H1 (cell line): Measurements from ENCODE around the gene NMD3. TPM values are rescaled to one million over a fixed set of nuclear protein-coding genes. Genes with fewer than 3 reads are reported as not detected.
"Not testable (repeated sequence)": the region's sequence is repeated elsewhere in the genome, so short reads cannot be mapped to it uniquely, and the experiment has no call there.

Experiments used
- CTCF ChIA-PET: fragments of 300-600 bp; sonication (Branson Sonifier 250); formaldehyde crosslinking; loops from one replicate; lab custom pipeline; 2021; ENCODE audit not compliant: partially characterized antibody; lab: Charles Lee
- POLR2A ChIA-PET: fragments of 300-600 bp; sonication (Branson Sonifier 250); formaldehyde crosslinking; loops from one replicate; lab custom pipeline; 2021; ENCODE audit warnings: inconsistent platforms; ENCODE audit not compliant: partially characterized antibody; lab: Charles Lee
- DNase-seq, 2 experiments: peaks; one replicate each; pipeline versions ENCODE4 v3.0.0 to v3.0.0-alpha.2; 2010 to 2022; ENCODE audit warnings: low spot score in 2 of 2, low read depth in 1 of 2, mixed read lengths in 1 of 2
- FAIRE-seq: peaks from 2 replicates; lab custom pipeline; 2011; peaks lifted over from hg19 to GRCh38; lab: Jason Lieb, UNC
- H2AFZ ChIP-seq: 2 replicates; pipeline ENCODE4 v1.8.1; 2012; ENCODE audit warnings: low read length, inconsistent platforms
- H2AK5ac ChIP-seq: 2 replicates; pipeline ENCODE4 v1.6.1; 2013; ENCODE audit warnings: low read depth, low read length
- H2BK120ac ChIP-seq: replicated peaks from 2 replicates; pipeline ENCODE3; 2013; ENCODE audit warnings: low read depth, low read length, inconsistent platforms
- H2BK12ac ChIP-seq: 2 replicates; pipeline ENCODE4 v1.6.1; 2013; ENCODE audit warnings: low read depth, low read length
- H2BK15ac ChIP-seq: 2 replicates; pipeline ENCODE4 v1.6.1; 2013; ENCODE audit warnings: low read length
- H2BK20ac ChIP-seq: 2 replicates; pipeline ENCODE4 v1.6.1; 2013; ENCODE audit warnings: low read length
- H2BK5ac ChIP-seq: 2 replicates; pipeline ENCODE4 v1.6.1; 2013; ENCODE audit warnings: low read depth, low read length
- H3K14ac ChIP-seq: 2 replicates; pipeline ENCODE4 v1.6.1; 2013; ENCODE audit warnings: inconsistent platforms; ENCODE audit not compliant: insufficient read length
- H3K18ac ChIP-seq: 2 replicates; pipeline ENCODE4 v1.6.1; 2013; ENCODE audit warnings: low read length; ENCODE audit errors: extremely low read depth
- H3K23ac ChIP-seq: 2 replicates; pipeline ENCODE4 v1.6.1; 2013; ENCODE audit warnings: inconsistent platforms; ENCODE audit not compliant: insufficient read length
- H3K23me2 ChIP-seq: 2 replicates; pipeline ENCODE4 v1.6.1; 2013; ENCODE audit warnings: low read depth, low read length
- H3K27ac ChIP-seq: 2 replicates; pipeline ENCODE4 v1.6.1; 2011; ENCODE audit warnings: low read depth, low read length, inconsistent platforms
- H3K27me3 ChIP-seq, 4 experiments: replicated peaks in 1 of 4; 1 replicate in 1 of 4; 2 replicates in 3 of 4; pipeline versions ENCODE4 v1.6.1 to v1.8.1; 2011 to 2013; ENCODE audit warnings: low read length in 3 of 4, mild to moderate bottlenecking in 3 of 4, inconsistent platforms in 2 of 4, mixed read lengths in 2 of 4, moderate library complexity in 1 of 4; ENCODE audit not compliant: control insufficient read depth in 3 of 4, insufficient read depth in 3 of 4; ENCODE audit errors: extremely low read depth in 1 of 4
- H3K36me3 ChIP-seq, 4 experiments: 2 replicates each; pipeline versions ENCODE4 v1.6.1 to v1.8.1; 2011 to 2013; ENCODE audit warnings: mild to moderate bottlenecking in 4 of 4, low read length in 3 of 4, moderate library complexity in 2 of 4, control low read depth in 1 of 4, inconsistent platforms in 1 of 4; ENCODE audit not compliant: insufficient read depth in 4 of 4, control insufficient read depth in 2 of 4
- H3K4ac ChIP-seq: replicated peaks from 2 replicates; pipeline ENCODE3; 2013; ENCODE audit warnings: low read length, low read depth, mixed read lengths, inconsistent platforms; ENCODE audit not compliant: insufficient read length
- H3K4me1 ChIP-seq, 4 experiments: replicated peaks in 1 of 4; 1 replicate in 1 of 4; 2 replicates in 3 of 4; pipeline versions ENCODE4 v1.6.1 to v1.8.1; 2011 to 2013; ENCODE audit warnings: low read length in 3 of 4, inconsistent platforms in 2 of 4, mixed read lengths in 1 of 4; ENCODE audit not compliant: insufficient read depth in 4 of 4, control insufficient read depth in 3 of 4
- H3K4me2 ChIP-seq, 2 experiments: 2 replicates each; pipeline versions ENCODE4 v1.6.1 to v1.8.1; 2011 to 2013; ENCODE audit warnings: low read depth in 2 of 2, low read length in 2 of 2, control low read depth in 1 of 2, inconsistent platforms in 1 of 2, mild to moderate bottlenecking in 1 of 2; ENCODE audit not compliant: insufficient read depth in 1 of 2
- H3K4me3 ChIP-seq, 4 experiments: fragments of 200-600, 300-600 bp in 1 of 4; sonication (generic), shearing (Covaris generic), sonication (Bioruptor Twin) in 1 of 4; 2 replicates each; pipeline versions ENCODE4 v1.5.1 to v1.8.1; 2011 to 2016; ENCODE audit warnings: low read length in 4 of 4, low read depth in 3 of 4, control low read depth in 2 of 4, inconsistent platforms in 2 of 4, mild to moderate bottlenecking in 2 of 4, mixed read lengths in 1 of 4, moderate library complexity in 1 of 4; ENCODE audit not compliant: insufficient read depth in 2 of 4; ENCODE audit errors: extremely low read depth in 1 of 4
- H3K56ac ChIP-seq: replicated peaks from 2 replicates; pipeline ENCODE3; 2013; ENCODE audit warnings: low read depth, mild to moderate bottlenecking, mixed read lengths, low read length, inconsistent platforms; ENCODE audit not compliant: insufficient read length
- H3K79me1 ChIP-seq: 2 replicates; pipeline ENCODE4 v1.6.1; 2013; ENCODE audit warnings: low read depth, low read length, control low read depth
- H3K79me2 ChIP-seq, 2 experiments: 2 replicates each; pipeline versions ENCODE4 v1.6.1 to v1.8.1; 2012 to 2013; ENCODE audit warnings: low read length in 2 of 2, mild to moderate bottlenecking in 2 of 2, inconsistent platforms in 1 of 2; ENCODE audit not compliant: insufficient read depth in 2 of 2, control insufficient read depth in 1 of 2
- H3K9ac ChIP-seq, 4 experiments: replicated peaks in 1 of 4; 1 replicate in 1 of 4; 2 replicates in 3 of 4; pipeline versions ENCODE4 v1.6.1 to v1.8.1; 2011 to 2013; ENCODE audit warnings: low read depth in 3 of 4, low read length in 3 of 4, control low read depth in 2 of 4, mild to moderate bottlenecking in 2 of 4, moderate library complexity in 2 of 4, inconsistent platforms in 1 of 4; ENCODE audit errors: extremely low read depth in 1 of 4
- H3K9me3 ChIP-seq, 2 experiments: 2 replicates each; pipeline versions ENCODE4 v1.6.1 to v1.8.1; 2012 to 2013; ENCODE audit warnings: mild to moderate bottlenecking in 2 of 2, moderate library complexity in 2 of 2, control low read depth in 1 of 2, inconsistent platforms in 1 of 2, low read depth in 1 of 2, low read length in 1 of 2, mixed read lengths in 1 of 2; ENCODE audit not compliant: insufficient read depth in 2 of 2
- H4K20me1 ChIP-seq, 2 experiments: replicated peaks in 1 of 2; 2 replicates each; pipeline versions ENCODE3 to v1.8.1; 2011 to 2013; ENCODE audit warnings: inconsistent platforms in 2 of 2, low read length in 2 of 2, mild to moderate bottlenecking in 1 of 2; ENCODE audit not compliant: insufficient read depth in 2 of 2, control insufficient read depth in 1 of 2
- H4K5ac ChIP-seq: 2 replicates; pipeline ENCODE4 v1.6.1; 2013; ENCODE audit warnings: low read length, low read depth, mixed read lengths, inconsistent platforms; ENCODE audit not compliant: insufficient read length
- H4K8ac ChIP-seq: 2 replicates; pipeline ENCODE4 v1.8.0; 2013; ENCODE audit warnings: mild to moderate bottlenecking, moderate library complexity, low read length, inconsistent platforms; ENCODE audit not compliant: insufficient read depth; ENCODE audit errors: extremely low read depth
- H4K91ac ChIP-seq: replicated peaks from 2 replicates; pipeline ENCODE3; 2013; ENCODE audit warnings: low read length, mixed read lengths, inconsistent platforms; ENCODE audit not compliant: insufficient read length
- CHD2 ChIP-seq: IDR thresholded peaks from 2 replicates; pipeline ENCODE4 v1.6.1; 2012; ENCODE audit warnings: low read length, improper control_type of control experiment
- CTCF ChIP-seq, 3 experiments: IDR thresholded peaks; 1 replicate in 2 of 3; 2 replicates in 1 of 3; pipeline versions ENCODE4 v1.5.1 to v1.6.1; 2011; ENCODE audit warnings: low read length in 3 of 3, mild to moderate bottlenecking in 3 of 3, inconsistent platforms in 2 of 3, low read depth in 1 of 3, moderate library complexity in 1 of 3; ENCODE audit not compliant: insufficient read depth in 1 of 3; ENCODE audit errors: control extremely low read depth in 1 of 3
- FOSL1 ChIP-seq: IDR thresholded peaks from 2 replicates; pipeline ENCODE4 v1.6.1; 2011; ENCODE audit warnings: mild to moderate bottlenecking, low read depth, low read length, moderate library complexity; ENCODE audit not compliant: insufficient read depth
- JUND ChIP-seq: IDR thresholded peaks from 2 replicates; pipeline ENCODE4 v1.6.1; 2011; ENCODE audit warnings: mild to moderate bottlenecking, improper control_type of control experiment, low read length
- KDM1A ChIP-seq: fragments of 200-600, 300-600 bp; sonication (generic); IDR thresholded peaks from 2 replicates; pipeline ENCODE4 v1.7.1; 2016; ENCODE audit warnings: mild to moderate bottlenecking, low read length, borderline replicate concordance
- KDM5A ChIP-seq: fragments of 200-600 bp; IDR thresholded peaks from 2 replicates; pipeline ENCODE4 v1.7.1; 2012; ENCODE audit warnings: mild to moderate bottlenecking, low read length, inconsistent platforms, mixed read lengths
- POLR2AphosphoS5 ChIP-seq: IDR thresholded peaks from 2 replicates; pipeline ENCODE4 v1.6.1; 2011; ENCODE audit warnings: low read depth, low read length
- SP1 ChIP-seq: IDR thresholded peaks from 2 replicates; pipeline ENCODE4 v1.6.1; 2011; ENCODE audit warnings: low read depth, low read length
- ZNF274 ChIP-seq: IDR thresholded peaks from 2 replicates; pipeline ENCODE4 v1.7.0; 2012; ENCODE audit warnings: low read length, borderline replicate concordance; ENCODE audit errors: extremely low read depth
- WGBS, 2 experiments: shearing (Covaris generic) in 1 of 2; methylation state at CpG; one replicate each; pipeline versions ENCODE4 v1.1.6 to v1.1.7; 2013 to 2015; ENCODE audit warnings: low lambda C conversion rate in 2 of 2, mixed read lengths in 2 of 2, inconsistent platforms in 1 of 2, low coverage in 1 of 2, missing lambda C conversion rate in 1 of 2; ENCODE audit not compliant: insufficient replicate concordance in 2 of 2, insufficient coverage in 1 of 2, insufficient read length in 1 of 2; ENCODE audit errors: extremely low coverage in 1 of 2, missing lambda C conversion rate in 1 of 2; 5-methylcytosine and 5-hydroxymethylcytosine counted together
- polyA plus RNA-seq, 7 experiments: library from polyadenylated mRNA; depleted of rRNA in 3 of 7; stranded (reverse) in 5 of 7; unstranded in 2 of 7; fragments of >200 nt in 5 of 7; fragments of 200-250 nt in 2 of 7; gene quantifications; 1 replicate in 5 of 7; 2 replicates in 1 of 7; 4 replicates in 1 of 7; pipeline versions ENCODE4 v1.2.1 to v1.2.3, GENCODE V29; 2011 to 2013; ENCODE audit warnings: missing spikeins in 2 of 7, mixed read lengths in 2 of 7
- total RNA-seq: library from RNA; stranded (reverse); fragmentation: NEBNext Ultra II Directional; extraction: Animal tissue kit (Norgen Biotek cat#: 25700); gene quantifications from 2 replicates; pipeline ENCODE4 v1.2.1, GENCODE V29; 2021

Gene NMD3
- total and polyA plus RNA-seq, 2 of the 8 experiments (the other 6 are each of a cell fraction or from before 2014, with no cell fraction given), result 12.1 to 64.2 TPM

GRCh38 chr3:161275919-161276318 is 54.8 kb downstream of the NMD3 start (continued):
- no peak for TF ChIP-seq KDM1A
- TF ChIP-seq KDM5A, result no peak
- TF ChIP-seq ZNF274, result no peak
- TF ChIP-seq CTCF (IDR thresholded peaks at IDR 0.05; ENCODE audit: control extremely low read depth in 1 of 3, insufficient read depth in 1 of 3, low read depth in 1 of 3, low read length in 3 of 3), result no peak
- TF ChIP-seq SP1, result no peak
- TF ChIP-seq POLR2AphosphoS5, result no peak
- TF ChIP-seq JUND, result no peak
- no peak for TF ChIP-seq CHD2
- TF ChIP-seq FOSL1, result no peak

DNA sequence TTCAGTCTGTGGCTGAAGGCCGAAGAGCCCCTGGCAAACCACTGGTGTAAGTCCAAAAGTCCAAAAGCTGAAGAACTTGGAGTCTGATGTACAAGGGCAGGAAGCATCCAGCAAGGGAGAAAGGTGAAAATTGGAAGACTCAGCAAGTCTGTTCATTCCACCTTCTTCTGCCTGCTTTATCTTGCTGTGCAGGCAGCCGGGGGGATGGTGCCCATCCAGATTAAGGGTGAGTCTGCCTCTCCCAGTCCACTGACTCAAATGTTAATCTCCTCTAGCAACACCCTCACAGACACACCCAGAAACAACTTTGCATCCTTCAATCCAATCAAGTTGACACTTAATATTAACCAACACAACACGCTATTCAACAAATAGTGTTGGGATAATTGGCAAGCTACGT is 61.3 kb downstream of the NMD3 start:
- H3K27me3 ChIP-seq, H4K5ac ChIP-seq, DNase-seq, H3K56ac ChIP-seq, H3K14ac ChIP-seq, H3K9ac ChIP-seq, H2BK120ac ChIP-seq, H2BK5ac ChIP-seq, CTCF ChIA-PET, FAIRE-seq, H4K8ac ChIP-seq, H3K27ac ChIP-seq, H2AFZ ChIP-seq, H3K79me2 ChIP-seq, H3K9me3 ChIP-seq, H2BK12ac ChIP-seq, H4K91ac ChIP-seq, H3K4me2 ChIP-seq, H3K18ac ChIP-seq, H3K4ac ChIP-seq, POLR2A ChIA-PET, H4K20me1 ChIP-seq, H3K23ac ChIP-seq, H2BK20ac ChIP-seq, H3K36me3 ChIP-seq, H2BK15ac ChIP-seq, H3K23me2 ChIP-seq, H3K4me1 ChIP-seq, H2AK5ac ChIP-seq, H3K79me1 ChIP-seq, H3K4me3 ChIP-seq: not testable (repeated sequence)
- WGBS, 2 experiments, result 93% methylated on average over 4 of the region's 4 CpGs; no CpG with 5 or more reads in 1 of the 2 experiments
